Right kidney (tissue), 9 donors: ENCODE data around the gene OR2A42.
"Not testable (repeated sequence)": the region's sequence is repeated elsewhere in the genome, so short reads cannot be mapped to it uniquely, and the experiment has no call there.

Experiments used
- DNase-seq: peaks from one replicate; pipeline ENCODE4 v3.0.0-alpha.2; 2016
- long read RNA-seq, 8 donors: transcript quantifications; one replicate each; lab custom pipeline, GENCODE V29; 2026

Gene OR2A42, protein sequence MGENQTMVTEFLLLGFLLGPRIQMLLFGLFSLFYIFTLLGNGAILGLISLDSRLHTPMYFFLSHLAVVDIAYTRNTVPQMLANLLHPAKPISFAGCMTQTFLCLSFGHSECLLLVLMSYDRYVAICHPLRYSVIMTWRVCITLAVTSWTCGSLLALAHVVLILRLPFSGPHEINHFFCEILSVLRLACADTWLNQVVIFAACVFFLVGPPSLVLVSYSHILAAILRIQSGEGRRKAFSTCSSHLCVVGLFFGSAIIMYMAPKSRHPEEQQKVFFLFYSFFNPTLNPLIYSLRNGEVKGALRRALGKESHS
- long read RNA-seq, donor 1, result 0 reads
- long read RNA-seq, donor 2, result 0 reads
- long read RNA-seq, donor 3, partial matches to known transcripts, result 0 of 1 reads
- long read RNA-seq, donor 3, other reads (novel, unspliced or antisense), result 0 of 1 reads
- long read RNA-seq, donor 4, result 0 reads
- long read RNA-seq, donor 5, partial matches to known transcripts, result 33 of 33 reads
- long read RNA-seq, donor 5, other reads (novel, unspliced or antisense), result 0 of 33 reads
- long read RNA-seq, donor 6, result 0 reads
- long read RNA-seq, donor 7, partial matches to known transcripts, result 0 of 1 reads
- long read RNA-seq, donor 7, other reads (novel, unspliced or antisense), result 0 of 1 reads
- long read RNA-seq, donor 8, result 0 reads

DNA sequence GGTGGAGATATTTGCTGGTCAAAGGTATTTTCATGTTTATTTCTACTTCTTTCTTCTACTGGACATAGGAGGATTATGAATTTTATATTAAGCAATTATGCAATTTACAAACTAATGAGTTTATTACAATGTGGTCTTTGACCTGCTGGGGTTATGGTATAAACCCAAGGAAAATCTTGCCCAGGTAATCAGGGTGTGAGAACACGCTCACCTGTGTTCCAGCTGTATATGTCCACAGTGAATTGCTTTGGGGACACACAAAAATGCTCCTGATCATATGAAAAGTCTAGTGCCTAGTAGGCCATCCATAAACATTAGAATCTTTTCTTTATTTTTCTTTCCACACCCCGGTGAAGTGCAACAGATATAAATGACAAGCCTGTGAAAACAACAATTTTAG lies at the start of gene OR2A42:
Gene OR2A42, minus strand, starts transcription at position 241 of the 400 bp plus-strand sequence. CDS start 6,762 bp downstream, outside the sequence.
- not testable (repeated sequence) for DNase-seq

DNA sequence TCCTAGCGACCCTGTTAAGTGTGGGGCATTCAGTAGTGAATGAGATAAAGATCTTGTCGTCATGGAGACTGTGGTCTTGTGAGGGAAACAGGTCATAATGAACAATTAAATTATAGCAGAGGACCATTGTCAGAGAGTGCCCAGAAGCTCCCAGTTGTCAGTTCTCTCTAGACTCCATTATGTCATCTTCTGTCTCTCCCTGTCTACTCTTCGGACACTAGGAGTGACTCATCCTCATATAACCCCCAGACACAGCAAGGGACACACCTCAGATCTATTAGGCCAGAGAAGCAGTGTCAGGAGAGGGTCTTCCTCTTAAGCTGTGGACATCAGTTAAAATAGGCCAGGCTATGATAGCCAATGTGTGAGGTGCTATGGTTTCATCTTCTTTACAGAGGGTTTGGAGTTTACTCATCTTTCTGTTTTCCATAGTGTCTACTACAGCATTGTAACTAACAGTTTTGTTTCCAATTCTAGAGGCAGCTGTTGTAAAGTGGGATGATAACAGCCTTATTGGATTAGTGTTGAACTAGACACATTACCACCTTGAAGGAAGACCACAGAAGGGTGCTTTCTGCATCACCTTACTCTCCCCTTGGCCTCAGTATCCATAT lies 47.9 kb upstream of the OR2A42 start:
- DNase-seq, result not testable (repeated sequence)

DNA sequence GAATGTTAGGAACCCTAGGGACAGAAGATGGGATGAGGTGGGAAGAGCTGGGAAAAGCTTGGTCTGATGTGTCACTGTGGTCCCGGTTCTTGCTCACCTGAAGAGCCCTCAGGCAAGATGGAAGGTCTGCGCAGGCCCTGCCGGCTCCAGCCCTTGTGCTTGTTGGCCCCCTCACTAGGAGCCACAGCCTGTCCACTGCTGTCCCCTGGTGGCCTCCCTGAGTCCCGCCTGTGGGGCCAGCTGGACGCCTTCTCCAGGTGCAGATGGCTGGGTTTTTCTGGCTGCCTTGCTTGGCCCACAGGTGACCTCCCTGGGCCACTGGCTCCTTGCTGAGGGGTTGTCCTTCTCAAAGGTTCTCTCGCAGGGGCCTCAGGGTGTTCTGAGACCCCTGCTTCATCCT lies 44.3 kb upstream of the OR2A42 start:
- DNase-seq, result not testable (repeated sequence)

DNA sequence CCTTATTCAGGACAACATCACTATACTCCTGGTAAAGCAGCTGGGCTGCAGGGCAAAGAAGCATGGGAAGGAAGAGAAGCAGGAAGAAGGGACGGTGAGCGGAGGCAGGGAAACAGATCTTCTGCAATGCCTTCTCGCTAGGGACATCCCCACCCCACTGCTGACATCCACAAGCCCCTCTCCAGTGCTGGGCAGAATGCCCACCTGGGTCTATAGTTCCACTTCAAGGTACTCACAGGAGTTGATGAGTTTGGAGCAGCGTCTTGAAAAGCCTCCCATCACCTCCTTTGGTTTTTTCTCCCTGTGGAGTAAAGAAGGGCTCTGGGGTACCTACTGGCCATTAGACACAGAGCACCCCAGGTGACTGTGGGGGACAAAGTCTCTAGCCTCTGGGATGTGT lies 43.1 kb upstream of the OR2A42 start:
- not testable (repeated sequence) for DNase-seq

DNA sequence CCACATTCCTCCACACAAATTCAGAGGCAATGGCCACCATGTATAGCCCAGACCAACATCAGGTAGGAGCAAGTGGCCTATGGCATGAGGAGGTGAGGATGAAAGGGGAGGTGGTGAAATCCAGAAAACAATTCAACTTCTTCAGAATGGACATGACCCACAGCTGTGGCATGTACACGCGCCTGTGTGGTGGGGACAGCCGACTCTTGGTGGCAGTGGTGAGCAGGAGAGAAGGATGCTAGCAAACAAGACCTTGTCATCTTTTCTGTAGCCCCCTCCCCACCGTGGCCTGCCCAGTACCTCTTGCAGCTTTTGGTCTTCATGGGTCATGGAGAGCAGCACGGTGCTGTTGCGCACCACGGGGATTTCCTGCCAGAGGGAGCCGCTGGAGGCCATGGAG lies 42.6 kb upstream of the OR2A42 start:
- not testable (repeated sequence) for DNase-seq

DNA sequence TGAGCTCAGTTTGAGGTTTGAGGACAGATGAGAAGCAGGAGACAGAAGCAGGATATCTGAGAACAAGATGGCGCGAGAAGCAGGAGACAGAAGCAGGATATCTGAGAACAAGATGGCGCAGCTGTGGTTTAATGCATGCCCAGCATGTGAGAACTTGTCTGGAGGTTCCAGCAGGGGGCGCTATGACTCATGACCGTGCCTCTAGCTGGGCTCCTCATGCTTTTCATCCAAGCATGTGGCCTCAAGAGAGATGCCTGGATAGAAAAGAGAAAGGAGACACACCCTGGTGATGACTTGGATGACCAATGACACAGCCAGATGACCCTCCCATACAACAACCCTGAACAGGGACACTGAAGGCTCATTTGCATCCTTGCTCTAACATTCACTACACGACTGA lies 40.6 kb upstream of the OR2A42 start:
- DNase-seq, result not testable (repeated sequence)

DNA sequence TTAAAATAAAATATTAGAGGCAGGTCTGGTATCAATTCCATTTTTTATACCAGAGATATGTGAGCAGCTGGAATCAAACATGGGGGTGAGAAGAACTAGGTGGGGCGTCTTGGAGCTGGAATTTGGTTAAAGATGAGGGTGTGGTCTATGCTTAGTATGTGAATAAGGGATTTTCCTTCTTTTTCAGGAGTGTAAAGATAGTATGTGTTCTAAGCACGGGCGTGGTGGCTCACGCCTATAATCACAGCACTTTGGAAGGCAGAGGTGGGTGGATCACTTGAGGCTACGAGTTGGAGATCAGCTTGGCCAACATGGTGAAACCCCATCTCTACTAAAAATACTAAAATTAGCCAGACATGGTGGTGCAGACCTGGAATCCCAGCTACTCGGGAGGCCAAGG lies 35.9 kb upstream of the OR2A42 start:
- not testable (repeated sequence) for DNase-seq

DNA sequence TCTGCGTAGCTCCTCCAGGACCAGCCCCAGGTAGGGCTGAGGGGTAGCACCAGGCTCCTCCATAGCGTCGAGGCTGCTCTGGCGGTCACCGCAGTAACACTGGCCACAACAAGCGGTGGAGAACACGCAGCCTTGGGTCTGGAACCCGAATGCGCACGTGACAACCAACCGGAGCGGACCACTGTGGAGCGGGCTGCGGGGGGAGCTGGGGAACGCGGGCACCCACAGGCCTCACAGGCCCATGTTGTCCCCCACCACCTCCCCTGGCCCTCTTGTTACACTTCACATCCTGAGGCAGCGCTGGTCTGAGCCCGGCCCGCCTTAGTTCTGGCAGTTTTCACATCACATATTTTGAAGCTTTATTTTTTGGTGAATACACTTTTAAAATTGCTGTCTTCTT lies 29.8 kb upstream of the OR2A42 start, which contains the start of gene CTAGE8:
Gene CTAGE8, minus strand, starts transcription at position 101 of the 400 bp plus-strand sequence. Its CDS starts 38 bp downstream, at position 63.
- not testable (repeated sequence) for DNase-seq

DNA sequence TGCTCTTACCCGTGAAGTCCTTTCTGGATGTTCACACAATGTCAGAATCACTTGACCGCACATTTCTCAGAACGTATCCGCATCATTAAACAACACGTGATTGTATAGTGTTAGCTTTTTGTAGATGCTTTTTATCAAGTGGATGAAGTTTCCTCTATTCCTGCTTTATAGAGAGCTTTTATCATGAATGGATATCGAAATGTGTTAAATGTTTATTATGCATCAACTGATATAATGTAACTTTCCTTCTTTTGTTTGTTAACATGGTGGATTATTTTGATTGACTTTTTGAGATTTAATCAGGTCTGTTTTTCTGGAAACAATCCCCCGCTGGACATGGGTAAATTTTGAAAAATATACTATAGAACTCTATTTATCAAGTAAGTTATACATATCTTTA lies 25.3 kb upstream of the OR2A42 start, which contains the start of gene OR2A7:
Gene OR2A7, minus strand, starts transcription at position 101 of the 400 bp plus-strand sequence. CDS start 5,164 bp downstream, outside the sequence.
- DNase-seq, result not testable (repeated sequence)

DNA sequence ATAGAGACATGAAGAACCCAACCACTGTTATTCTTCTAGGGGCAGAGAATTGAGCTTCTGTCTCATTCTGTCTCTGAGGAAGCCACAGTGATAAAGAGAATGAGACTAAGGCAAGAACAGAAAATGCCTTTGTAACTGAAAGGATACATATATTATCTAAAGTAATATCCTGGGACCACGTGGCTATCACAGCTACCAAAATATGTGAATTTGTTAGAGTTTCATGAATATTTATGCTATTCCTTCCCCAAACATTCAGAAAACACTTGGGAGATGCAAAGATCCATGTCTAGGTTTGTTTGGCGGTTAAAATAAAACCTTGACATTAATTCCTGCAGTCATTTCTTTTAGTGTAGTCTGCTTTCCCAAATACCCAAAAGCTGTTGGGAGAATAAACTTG lies 22.7 kb upstream of the OR2A42 start:
- not testable (repeated sequence) for DNase-seq

DNA sequence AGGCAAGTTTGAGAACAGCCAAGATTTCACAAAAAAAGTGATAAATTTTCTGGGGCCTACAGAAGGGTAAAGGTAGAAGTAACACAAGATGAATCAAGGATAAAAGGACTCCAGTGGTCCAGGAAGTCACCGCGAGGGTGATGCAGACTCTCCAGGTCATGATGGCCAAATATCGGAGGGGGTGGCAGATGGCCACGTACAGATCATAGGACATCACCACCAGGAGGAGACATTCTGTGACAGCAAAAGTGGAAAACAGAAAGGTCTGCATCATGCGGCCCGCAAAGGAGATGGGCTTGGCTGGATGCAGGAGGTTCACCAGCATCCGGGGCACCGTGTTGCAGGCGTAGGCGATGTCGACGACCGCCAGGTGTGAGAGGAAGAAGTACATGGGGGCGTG lies 19.7 kb upstream of the OR2A42 start:
- not testable (repeated sequence) for DNase-seq

DNA sequence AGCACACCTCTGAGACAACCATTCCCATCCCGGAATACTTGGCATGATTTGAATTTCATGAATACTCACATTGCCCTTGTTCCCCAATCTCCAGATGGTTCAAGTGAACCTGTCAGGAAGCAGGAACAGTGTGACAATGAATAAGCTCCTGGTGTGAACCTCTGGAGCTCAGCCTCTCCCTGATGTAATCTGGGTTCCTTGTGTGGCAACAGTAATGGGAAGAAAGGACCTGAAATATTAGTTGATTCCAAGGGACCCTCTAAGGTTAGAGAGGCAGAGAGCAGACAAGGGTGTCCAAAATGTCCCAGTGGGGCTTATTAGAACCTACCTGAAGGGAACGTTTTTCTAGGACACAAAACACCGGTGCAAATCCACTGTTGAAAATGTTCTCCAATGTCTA lies 16.7 kb upstream of the OR2A42 start:
- DNase-seq, result no peak

DNA sequence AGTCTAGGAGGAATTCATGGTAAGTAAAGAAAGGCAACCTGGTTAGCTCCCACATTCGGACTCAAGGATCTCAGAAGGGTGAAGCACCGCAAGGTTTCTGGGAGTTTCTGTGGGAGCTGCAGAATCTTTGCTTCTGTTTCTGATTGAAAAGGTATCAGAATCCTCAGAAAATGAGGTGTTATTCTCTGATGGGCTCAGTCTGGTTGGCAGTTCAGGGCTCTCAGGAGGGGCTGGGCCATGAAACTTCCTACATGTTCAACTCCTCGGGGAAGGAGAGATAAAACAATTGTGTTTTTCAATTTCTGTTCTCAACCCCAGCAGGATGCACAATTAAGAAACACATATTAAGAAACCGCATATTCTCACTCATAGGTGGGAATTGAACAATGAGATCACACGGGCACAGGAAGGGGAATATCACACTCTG lies 16.1 kb upstream of the OR2A42 start:
- no peak for DNase-seq

DNA sequence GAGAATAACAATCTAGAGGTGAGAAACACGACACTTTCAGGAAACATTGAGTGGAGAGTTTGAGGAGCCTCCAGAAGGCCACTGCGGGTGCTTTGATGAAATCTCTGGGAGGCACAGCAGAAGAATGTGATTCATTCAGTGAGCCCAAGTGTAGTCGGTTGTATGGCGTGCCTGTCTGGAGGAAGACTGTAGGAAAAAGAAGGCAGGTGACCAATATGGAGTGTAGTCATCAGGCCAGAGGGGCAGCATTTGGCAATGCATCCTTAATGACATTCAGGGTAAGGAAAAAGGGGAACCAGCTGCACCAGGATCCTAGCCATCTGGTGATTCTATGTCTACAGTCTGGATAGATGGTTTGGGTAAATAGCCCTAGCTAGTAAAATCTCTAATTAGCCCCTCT lies 12.9 kb upstream of the OR2A42 start:
- not testable (repeated sequence) for DNase-seq

DNA sequence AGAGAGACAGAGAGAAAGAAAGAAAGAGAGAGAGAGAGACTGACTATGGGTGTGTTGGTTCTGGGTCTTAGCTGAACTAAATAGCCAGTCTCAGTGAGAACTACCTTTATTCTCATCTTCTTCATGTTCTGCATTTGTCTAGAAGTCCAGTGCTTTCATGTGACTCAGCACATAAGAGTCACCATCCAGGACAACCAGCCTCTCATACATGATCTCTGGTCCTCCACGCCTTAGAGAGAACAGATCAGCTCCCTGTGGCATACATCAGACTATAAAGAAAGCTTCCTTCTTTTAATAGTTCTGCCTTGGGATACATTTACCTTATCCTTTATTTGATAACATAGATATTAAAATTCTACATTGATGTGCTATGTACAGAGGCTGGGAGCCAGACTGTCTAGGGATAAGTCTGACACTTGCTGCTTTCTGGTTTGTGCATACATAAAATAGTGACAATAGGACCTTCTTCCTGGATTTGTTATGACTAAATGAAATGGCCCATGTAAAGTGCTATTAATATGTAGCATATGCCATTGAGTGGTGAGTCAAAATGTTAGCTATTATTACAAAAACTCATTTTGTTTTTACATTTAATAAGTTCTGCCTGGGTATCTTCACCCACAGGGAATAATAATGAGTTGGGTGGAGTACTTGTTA lies 8.4 kb upstream of the OR2A42 start:
- DNase-seq, result not testable (repeated sequence)

DNA sequence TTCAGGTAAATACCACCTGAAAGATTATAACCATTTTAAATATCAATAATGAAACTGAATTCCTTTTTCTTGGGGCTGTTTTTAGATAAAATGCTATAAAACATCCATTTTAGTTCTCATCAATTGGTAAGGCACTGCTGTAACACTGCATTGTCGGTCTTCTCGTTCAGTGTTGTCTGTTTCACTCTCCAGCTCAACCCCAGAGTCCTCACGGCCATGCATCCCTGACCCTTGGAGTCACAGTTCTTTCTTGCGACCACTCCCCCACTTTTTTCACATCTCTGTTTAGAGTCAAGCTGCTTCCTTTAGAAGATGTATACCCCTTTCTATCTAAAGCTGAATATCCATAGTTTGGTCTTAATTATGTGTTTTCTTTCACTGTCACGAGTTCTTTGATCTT lies 7.6 kb upstream of the OR2A42 start:
- not testable (repeated sequence) for DNase-seq

DNA sequence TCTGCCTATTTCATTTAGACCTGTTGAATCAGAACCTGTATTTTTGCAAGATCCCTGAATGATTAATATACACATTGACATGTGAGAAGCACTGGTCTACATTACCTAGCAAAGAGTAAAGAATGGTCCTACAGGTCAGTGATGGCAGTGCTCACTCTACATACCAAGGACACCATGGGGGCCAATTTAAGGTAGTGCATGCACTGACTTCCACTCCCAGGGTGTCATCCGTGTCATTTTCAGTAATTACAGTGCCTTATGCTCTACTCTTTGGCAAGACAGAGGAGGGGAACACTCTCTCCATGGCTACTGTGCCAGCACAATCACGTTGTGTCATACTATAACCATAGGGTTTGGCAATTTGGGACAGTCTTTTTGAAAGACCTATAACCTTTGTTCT lies 6.0 kb upstream of the OR2A42 start:
- DNase-seq, result not testable (repeated sequence)

DNA sequence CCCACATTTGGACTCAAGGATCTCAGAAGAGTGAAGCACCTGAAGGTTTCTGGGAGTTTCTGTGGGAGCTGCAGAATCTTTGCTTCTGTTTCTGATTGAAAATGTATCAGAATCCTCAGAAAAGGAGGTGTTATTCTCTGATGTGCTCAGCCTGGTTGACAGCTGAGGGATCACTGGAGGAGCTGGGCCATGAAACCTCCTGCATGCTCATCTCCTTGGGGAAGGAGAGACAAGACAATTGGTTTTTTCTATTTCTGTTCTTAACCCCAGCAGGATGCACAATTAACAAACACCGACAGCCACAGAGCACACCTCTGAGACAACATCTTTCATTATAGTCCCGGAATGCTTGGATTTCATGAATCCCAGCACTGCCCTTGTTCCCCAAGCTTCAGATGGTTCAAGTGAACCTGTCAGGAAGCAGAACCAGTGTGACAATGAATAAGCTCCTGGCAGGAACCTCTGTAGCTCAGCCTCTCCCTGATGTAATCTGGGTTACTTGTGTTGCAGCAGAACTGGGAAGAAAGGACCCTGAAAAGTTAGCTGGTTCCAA lies 799 bp downstream of the OR2A42 start:
- not testable (repeated sequence) for DNase-seq

DNA sequence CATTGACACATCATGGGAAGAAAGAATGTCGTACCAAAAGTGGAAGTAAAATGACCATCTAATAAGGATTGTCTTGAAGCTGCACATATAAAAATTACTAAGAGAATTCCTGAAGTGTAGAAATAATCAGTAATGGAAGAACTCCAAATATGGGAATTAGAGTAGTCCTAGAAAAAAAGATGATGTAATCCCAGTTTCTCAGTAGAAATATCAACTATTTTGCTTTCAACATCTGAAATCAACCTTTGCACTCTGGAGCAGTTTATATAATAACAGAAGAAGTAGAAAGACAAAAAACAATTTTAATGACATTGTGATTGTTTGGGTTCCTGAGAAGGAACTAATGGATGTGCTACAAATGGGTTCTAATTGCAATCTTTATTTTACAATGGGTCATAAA lies 6.4 kb downstream of the OR2A42 start:
- DNase-seq, result not testable (repeated sequence)

DNA sequence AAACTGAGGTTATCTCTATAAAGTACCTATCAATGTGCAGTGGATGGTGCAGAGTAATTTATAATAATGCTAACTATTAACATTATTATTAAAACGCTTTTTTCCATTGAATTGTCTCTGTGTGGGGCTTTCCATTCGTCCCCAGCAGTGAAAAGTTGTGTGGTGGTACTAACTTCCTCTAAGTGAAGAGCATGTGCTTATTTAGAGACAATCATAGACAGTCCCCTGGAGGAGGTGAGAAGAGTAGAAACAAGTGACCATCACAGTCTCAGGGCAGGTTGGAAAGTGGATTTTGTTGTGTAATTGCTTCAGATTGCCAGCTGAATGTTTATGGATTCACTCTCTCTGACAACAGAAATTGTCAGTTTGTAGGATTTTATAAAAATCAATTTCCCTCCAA lies 8.4 kb downstream of the OR2A42 start:
- not testable (repeated sequence) for DNase-seq

DNA sequence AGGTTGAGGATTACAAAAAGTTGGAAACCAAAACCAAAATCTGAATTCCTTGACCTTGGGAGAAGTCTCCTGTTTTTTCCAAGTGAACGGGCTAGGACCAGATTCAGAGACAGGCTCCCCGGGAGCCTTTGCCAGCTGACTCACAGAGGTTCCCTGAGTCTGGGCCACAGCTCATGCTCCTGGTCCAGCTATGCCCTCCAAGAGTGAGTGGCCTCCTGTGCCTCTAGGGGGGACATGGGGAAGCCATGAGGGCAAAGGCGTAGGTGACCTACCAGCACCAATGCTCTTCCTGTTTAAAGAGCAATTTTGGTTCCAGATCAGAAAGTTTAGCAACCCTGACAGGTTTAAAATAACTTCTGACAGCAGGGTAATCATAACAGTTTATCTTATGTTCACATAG lies 10.6 kb downstream of the OR2A42 start:
- DNase-seq, result not testable (repeated sequence)

DNA sequence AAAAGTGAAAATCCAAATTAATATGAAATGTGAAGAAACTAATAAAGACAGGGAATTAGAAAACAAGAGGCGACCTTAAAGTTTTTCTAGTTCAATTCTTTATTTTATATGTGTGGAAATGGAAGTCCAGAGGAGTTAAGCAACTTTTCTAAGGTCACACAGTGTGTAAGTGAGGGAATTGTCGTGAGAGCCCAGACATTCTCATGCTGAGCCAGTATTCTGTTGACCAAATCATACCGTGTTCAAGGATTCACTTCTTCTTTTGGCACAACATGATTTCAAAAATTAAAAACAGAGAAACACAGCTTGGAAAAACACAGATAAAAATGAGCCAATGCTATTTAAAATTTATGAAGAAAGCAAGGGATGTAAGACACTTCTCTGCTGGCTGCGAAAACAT lies 12.5 kb downstream of the OR2A42 start:
- not testable (repeated sequence) for DNase-seq
